Measurements from ENCODE around the gene SESN3.

Gene SESN3

DNA sequence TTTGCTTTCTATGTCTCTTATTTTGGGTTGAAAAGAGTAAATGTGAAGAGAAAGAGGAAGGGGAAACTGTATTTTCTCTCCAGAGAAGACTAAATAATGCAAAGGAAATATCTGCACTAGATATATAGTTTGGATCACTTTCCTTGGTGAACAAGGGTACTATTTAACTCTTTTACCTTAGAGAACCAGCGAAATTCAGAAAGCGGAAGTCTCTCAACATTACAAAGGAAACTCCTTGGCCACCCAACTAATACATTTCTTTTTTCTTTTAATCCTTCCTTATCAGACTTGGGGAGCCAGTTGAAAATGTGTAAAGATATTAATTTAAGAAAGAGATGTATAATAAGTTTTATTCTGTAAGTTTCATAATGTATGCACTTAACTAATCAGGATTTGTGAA, 64.2 kb downstream of the SESN3 start:
- Histone ChIP-seq H3K27me3 (replicated peaks; ENCODE audit: control insufficient read depth, insufficient read depth, low read length) (no peaks in the 10 kb centered on the region), H3K36me3 (ENCODE audit: control insufficient read depth, insufficient read depth, low read length) (no peaks in the 10 kb centered on the region), H3K4me3 (replicated peaks; ENCODE audit: low read depth, low read length) (no peak overlapping the region)
- DNase-seq (ENCODE audit: extremely low read depth, insufficient read length) = no peak
- no peak for TF ChIP-seq CTCF (IDR thresholded peaks at IDR 0.05; ENCODE audit: insufficient read depth, low read length, poor library complexity, severe bottlenecking)

- no peak for TF ChIP-seq CTCF (IDR thresholded peaks at IDR 0.05; ENCODE audit: insufficient read depth, low read length, poor library complexity, severe bottlenecking)
- Histone ChIP-seq H3K4me3 (replicated peaks; ENCODE audit: low read depth, low read length) (no peak overlapping the region), H3K27me3 (replicated peaks; ENCODE audit: control insufficient read depth, insufficient read depth, low read length) (no peaks in the 10 kb centered on the region), H3K36me3 (ENCODE audit: control insufficient read depth, insufficient read depth, low read length) (no peaks in the 10 kb centered on the region)
- no peak for DNase-seq (ENCODE audit: extremely low read depth, insufficient read length)
These were observed 65.4 kb downstream of the SESN3 start for GRCh38 chr11:95165638-95166037.

DNA sequence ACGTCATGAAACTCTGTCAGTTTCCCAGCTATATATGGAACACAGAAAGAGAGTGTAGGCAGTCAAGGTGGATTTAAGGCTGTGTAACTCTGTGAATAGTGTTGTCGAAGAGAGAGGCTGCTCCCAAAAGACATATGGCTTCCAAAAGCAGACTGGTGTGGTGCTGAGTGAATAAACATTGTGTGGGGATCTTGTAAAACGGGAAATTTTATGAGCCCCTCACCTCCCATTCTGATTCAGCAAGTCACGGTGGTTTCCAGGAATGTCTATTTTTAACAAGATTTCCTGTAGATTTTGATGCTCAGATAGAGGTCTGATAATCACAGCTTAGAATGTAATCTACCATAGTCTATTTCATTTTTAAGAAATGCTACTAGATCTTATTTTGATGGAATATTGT, 67.9 kb downstream of the SESN3 start:
- no peak for TF ChIP-seq CTCF (IDR thresholded peaks at IDR 0.05; ENCODE audit: insufficient read depth, low read length, poor library complexity, severe bottlenecking)
- H3K4me3 ChIP-seq (replicated peaks; ENCODE audit: low read depth, low read length) = no peak overlapping the region
- no peak for DNase-seq (ENCODE audit: extremely low read depth, insufficient read length)
- H3K27me3 ChIP-seq (replicated peaks; ENCODE audit: control insufficient read depth, insufficient read depth, low read length) = no peaks in the 10 kb centered on the region
- H3K36me3 ChIP-seq (ENCODE audit: control insufficient read depth, insufficient read depth, low read length) = no peaks in the 10 kb centered on the region

GRCh38 chr11:95161248-95161647, 69.8 kb downstream of the SESN3 start:
- Histone ChIP-seq H3K36me3 (ENCODE audit: control insufficient read depth, insufficient read depth, low read length) (no peaks in the 10 kb centered on the region), H3K27me3 (replicated peaks; ENCODE audit: control insufficient read depth, insufficient read depth, low read length) (no peaks in the 10 kb centered on the region), H3K4me3 (replicated peaks; ENCODE audit: low read depth, low read length) (no peak overlapping the region)
- DNase-seq (ENCODE audit: extremely low read depth, insufficient read length) = no peak
- TF ChIP-seq CTCF (IDR thresholded peaks at IDR 0.05; ENCODE audit: insufficient read depth, low read length, poor library complexity, severe bottlenecking) = no peak

DNA sequence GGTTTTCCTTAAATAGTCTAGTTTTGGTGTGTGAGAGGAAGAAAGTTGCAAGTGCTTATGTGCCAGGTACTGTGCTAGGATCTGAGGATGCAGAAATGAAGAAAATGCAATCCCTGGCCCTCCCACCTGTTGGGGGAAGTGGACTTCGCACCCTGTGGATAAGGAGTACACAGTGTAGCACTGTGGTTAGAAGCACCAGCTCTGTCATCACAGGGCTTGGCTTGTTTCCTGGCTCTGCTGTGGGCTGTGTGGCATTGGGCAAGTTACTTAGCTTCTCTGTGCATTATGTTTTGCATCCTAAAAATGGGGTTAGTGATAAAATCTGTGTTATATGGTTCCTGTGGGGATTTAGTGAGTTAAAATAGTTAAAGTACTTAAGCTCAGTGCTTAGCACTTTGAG, 73.2 kb downstream of the SESN3 start:
- no peaks in the 10 kb centered on the region for H3K27me3 ChIP-seq (replicated peaks; ENCODE audit: control insufficient read depth, insufficient read depth, low read length)
- no peak for DNase-seq (ENCODE audit: extremely low read depth, insufficient read length)
- H3K4me3 ChIP-seq (replicated peaks; ENCODE audit: low read depth, low read length) = no peak overlapping the region
- no peak for TF ChIP-seq CTCF (IDR thresholded peaks at IDR 0.05; ENCODE audit: insufficient read depth, low read length, poor library complexity, severe bottlenecking)
- H3K36me3 ChIP-seq (ENCODE audit: control insufficient read depth, insufficient read depth, low read length) = no peaks in the 10 kb centered on the region

DNA sequence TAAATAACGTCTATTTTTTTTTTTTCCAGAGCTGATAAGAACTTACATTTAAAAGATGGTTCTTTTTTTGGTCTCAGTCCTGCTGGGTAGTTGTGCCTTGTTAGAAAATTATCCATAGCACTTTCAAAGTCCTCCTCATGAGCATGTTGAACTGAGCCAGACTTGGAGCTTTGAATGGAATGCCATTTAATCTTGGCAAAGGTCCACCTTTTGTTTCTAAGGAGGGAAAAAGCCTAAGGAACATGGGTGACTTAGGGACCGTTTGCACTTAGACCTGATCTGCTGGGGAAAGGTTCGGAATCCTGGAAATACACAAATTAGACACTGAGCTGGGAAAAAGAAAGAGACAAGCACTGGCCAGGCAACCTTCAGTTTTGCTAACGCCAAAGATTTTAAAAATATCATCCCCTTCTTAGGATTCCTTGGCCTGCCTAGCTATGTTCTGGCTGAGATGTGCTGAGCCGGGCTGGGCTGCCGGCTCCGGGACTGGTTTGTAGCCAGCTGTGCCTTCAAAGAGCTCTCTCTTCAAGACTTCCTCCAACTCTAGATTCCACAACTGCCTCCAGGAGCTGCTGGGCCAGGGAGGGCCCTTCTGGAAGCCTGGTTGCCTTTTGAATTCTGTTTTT, 74.0 kb downstream of the SESN3 start:
- no peak for DNase-seq (ENCODE audit: extremely low read depth, insufficient read length)
- Histone ChIP-seq H3K36me3 (ENCODE audit: control insufficient read depth, insufficient read depth, low read length) (no peaks in the 10 kb centered on the region), H3K27me3 (replicated peaks; ENCODE audit: control insufficient read depth, insufficient read depth, low read length) (no peaks in the 10 kb centered on the region), H3K4me3 (replicated peaks; ENCODE audit: low read depth, low read length) (no peak overlapping the region)
- no peak for TF ChIP-seq CTCF (IDR thresholded peaks at IDR 0.05; ENCODE audit: insufficient read depth, low read length, poor library complexity, severe bottlenecking)
